ENCODE results near the gene TMEM116. TPM values are rescaled to one million over a fixed set of nuclear protein-coding genes. Genes with fewer than 3 reads are reported as not detected.
A peak's percentile ranks its signal among the peaks of the same experiment; 100 is the strongest.

TMEM116 gene
- total RNA-seq, 4 donors from 2014 or later, result 21.5 to 37.3 (median 35.5) TPM

- no peaks in the 10 kb centered on the region for H3K27me3 ChIP-seq
- DNase-seq, result no peak
- no peaks in the 10 kb centered on the region for H3K9me3 ChIP-seq
- no peak overlapping the region for H3K4me3 ChIP-seq
- H3K36me3 ChIP-seq, result no peaks in the 10 kb centered on the region
- H3K4me1 ChIP-seq, result peaks cover 0 to 9% (median 2%) of the 10 kb centered on the region in 4 donors
- H3K27ac ChIP-seq, result peak overlapping the region in 3 of 4 donors; percentile 9 to 60 (median 54)
- TF ChIP-seq CTCF (IDR thresholded peaks at IDR 0.05) (no peak), POLR2A (IDR thresholded peaks at IDR 0.05) (no peak)
Measured at GRCh38 chr12:111992464-111992863, 20.5 kb downstream of the TMEM116 start.

- no peak overlapping the region for H3K4me3 ChIP-seq
- H3K27me3 ChIP-seq, result no peaks in the 10 kb centered on the region
- H3K9me3 ChIP-seq, result no peaks in the 10 kb centered on the region
- TF ChIP-seq CTCF (IDR thresholded peaks at IDR 0.05) (no peak), POLR2A (IDR thresholded peaks at IDR 0.05) (no peak)
- no peak for DNase-seq
- peaks cover 0 to 9% (median 2%) of the 10 kb centered on the region in 4 donors for H3K4me1 ChIP-seq
- H3K27ac ChIP-seq, result peak overlapping the region in 1 of 4 donors; percentile 54
- H3K36me3 ChIP-seq, result no peaks in the 10 kb centered on the region
Measured at GRCh38 chr12:111991946-111992345, 21.0 kb downstream of the TMEM116 start.

- no peaks in the 10 kb centered on the region for H3K27me3 ChIP-seq
- no peaks in the 10 kb centered on the region for H3K36me3 ChIP-seq
Measured at GRCh38 chr12:111991535-111991934, 21.4 kb downstream of the TMEM116 start.

GRCh38 chr12:111984820-111985219 is 28.1 kb downstream of the TMEM116 start:
- TF ChIP-seq POLR2A (IDR thresholded peaks at IDR 0.05) (no peak), CTCF (IDR thresholded peaks at IDR 0.05) (no peak)
- Histone ChIP-seq H3K9me3 (no peaks in the 10 kb centered on the region), H3K27me3 (no peaks in the 10 kb centered on the region), H3K4me1 (no peaks in the 10 kb centered on the region), H3K4me3 (no peak overlapping the region), H3K27ac (no peak overlapping the region), H3K36me3 (no peaks in the 10 kb centered on the region)
- DNase-seq, result no peak

More at GRCh38 chr12:111991535-111991934, 21.4 kb downstream of the TMEM116 start:
- no peak overlapping the region for H3K27ac ChIP-seq
- peaks cover 0 to 9% (median 2%) of the 10 kb centered on the region in 4 donors for H3K4me1 ChIP-seq
- no peak overlapping the region for H3K4me3 ChIP-seq
- H3K9me3 ChIP-seq, result no peaks in the 10 kb centered on the region
- no peak for TF ChIP-seq CTCF (IDR thresholded peaks at IDR 0.05)
- TF ChIP-seq POLR2A (IDR thresholded peaks at IDR 0.05), result no peak
- DNase-seq, result no peak

- no peak for DNase-seq
- TF ChIP-seq CTCF (IDR thresholded peaks at IDR 0.05), result no peak
- no peaks in the 10 kb centered on the region for H3K9me3 ChIP-seq
- no peak overlapping the region for H3K27ac ChIP-seq
- no peaks in the 10 kb centered on the region for H3K4me1 ChIP-seq
- H3K27me3 ChIP-seq, result no peaks in the 10 kb centered on the region
- H3K36me3 ChIP-seq, result peaks cover 0 to 4% (median 0%) of the 10 kb centered on the region in 3 donors
- H3K4me3 ChIP-seq, result no peak overlapping the region
Measured at GRCh38 chr12:111981987-111982386, 31.0 kb downstream of the TMEM116 start.

GRCh38 chr12:111980598-111980997 is 32.4 kb downstream of the TMEM116 start:
- no peak for DNase-seq
- Histone ChIP-seq H3K27me3 (no peaks in the 10 kb centered on the region), H3K36me3 (peaks cover 0 to 8% (median 0%) of the 10 kb centered on the region in 3 donors), H3K4me1 (no peaks in the 10 kb centered on the region), H3K4me3 (no peak overlapping the region), H3K9me3 (no peaks in the 10 kb centered on the region), H3K27ac (no peak overlapping the region)
- TF ChIP-seq POLR2A (IDR thresholded peaks at IDR 0.05) (no peak), CTCF (IDR thresholded peaks at IDR 0.05) (no peak)
